Measurements from ENCODE around the gene CCNK.

Gene CCNK

DNA sequence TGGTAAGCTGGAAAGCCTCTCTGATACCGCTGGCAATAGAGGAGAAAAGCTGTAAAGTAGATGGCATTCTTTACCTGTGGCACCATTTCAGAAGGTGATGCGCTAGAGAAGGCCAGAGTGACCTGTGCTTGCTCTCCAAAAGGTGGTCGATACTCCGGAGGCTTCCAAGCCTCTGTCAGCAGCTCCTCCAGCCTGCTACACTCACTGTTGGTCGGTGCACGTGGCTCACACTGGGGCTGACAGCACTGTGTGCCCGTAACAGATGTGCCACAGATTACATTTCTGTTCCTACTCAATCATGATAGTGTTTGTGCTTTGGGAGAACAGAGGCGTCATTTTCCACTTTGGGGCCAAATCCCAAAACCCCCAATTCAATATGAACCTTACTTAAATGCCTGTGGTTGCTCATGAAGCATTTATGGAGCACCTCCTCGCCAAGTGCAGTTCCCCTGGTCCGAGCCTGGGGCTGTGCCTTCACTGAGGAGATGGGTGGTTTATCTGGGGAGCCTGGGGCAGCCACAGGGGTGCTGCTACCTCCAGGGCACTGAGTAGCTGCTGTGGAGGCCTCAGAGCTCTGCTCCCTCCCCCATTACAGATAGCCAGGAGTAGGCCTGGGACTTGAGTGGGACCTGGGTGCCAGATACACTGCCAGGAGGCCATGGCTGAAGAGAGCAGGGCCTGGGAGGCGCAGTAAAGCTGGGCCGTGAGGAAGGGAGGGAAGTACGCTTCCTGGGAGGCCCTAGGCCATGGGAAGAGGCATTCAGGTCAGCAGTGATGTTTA is 26.8 kb downstream of the CCNK start:
- no peak for DNase-seq (ENCODE audit: low read depth)

DNA sequence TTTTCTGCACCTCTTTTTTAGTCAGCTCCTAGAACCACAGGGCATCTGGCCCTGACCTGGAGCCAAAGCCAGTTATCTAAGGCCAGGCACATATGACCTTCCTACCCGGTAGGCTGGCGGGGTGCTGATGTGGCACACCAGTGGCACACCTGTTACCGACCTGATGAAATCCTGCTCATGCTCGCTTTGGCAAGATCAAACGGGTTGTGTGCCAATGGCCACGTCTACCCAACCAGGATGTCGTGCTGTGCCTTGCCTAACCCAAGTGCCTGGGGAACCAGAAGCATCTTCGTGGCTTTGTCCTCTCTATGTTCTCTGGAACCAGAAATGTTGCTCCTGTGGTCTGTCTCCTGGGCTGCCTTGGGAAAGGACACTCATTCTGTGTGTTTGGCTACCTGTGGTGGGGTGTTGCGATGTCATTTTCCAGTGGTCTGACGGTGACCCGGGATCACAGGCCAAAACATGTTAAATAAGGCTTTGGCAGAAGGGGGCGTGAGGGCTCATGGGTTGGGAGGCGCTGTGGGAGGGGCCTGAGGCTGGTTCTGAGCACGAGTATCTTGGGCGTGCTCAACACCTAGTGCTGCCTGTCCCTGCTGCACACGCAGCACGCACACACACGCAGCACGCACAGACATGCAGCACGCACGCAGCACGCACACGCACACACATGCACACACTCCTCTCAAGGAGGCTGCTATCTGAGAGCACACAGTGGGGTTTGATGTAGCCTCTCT is 27.9 kb downstream of the CCNK start:
- no peak for DNase-seq (ENCODE audit: low read depth)

DNA sequence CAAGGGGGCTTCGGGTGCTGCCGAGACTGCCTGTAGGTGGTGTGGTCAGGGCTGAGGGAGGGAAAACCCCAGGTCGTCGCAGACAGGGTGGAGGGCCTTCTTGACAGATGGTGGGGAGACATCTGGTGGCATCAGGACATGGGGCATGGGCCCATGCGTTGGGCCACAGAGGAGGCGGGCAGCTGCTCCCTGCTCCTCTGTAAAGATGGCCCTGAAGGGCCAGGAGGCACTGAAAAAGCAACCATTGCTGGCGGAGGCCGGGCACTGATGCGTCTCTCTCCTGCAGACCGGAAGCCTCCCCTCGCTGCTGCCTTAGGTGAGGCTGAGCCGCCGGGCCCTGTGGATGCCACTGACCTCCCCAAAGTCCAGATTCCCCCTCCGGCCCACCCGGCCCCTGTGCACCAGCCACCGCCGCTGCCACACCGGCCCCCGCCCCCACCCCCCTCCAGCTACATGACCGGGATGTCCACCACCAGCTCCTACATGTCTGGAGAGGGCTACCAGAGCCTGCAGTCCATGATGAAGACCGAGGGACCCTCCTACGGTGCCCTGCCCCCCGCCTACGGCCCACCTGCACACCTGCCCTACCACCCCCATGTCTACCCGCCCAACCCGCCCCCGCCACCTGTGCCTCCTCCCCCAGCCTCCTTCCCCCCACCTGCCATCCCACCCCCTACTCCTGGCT is 28.8 kb downstream of the CCNK start:
- DNase-seq (ENCODE audit: low read depth): no peak

DNA sequence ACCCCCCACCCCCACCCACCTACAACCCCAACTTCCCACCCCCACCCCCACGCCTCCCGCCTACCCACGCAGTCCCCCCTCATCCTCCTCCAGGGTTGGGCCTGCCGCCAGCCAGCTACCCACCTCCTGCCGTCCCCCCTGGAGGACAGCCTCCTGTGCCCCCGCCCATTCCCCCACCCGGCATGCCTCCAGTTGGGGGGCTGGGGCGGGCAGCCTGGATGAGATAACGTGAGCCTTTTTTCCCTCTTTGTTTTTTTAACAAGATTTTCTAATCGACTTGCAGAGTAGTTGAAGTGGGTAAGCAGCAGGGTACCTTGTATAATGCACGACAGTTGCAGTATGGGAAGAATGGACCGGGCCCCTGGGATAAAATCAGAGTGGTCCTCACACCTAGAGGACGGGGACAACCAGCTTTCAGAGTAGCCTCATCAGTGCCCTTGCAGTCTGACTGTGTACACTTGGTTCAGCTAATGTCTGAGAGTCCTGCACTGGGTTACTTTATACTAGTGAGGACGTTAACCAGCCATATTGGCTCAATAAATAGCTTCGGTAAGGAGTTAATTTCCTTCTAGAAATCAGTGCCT is 29.4 kb downstream of the CCNK start:
- DNase-seq (ENCODE audit: low read depth): no peak

DNA sequence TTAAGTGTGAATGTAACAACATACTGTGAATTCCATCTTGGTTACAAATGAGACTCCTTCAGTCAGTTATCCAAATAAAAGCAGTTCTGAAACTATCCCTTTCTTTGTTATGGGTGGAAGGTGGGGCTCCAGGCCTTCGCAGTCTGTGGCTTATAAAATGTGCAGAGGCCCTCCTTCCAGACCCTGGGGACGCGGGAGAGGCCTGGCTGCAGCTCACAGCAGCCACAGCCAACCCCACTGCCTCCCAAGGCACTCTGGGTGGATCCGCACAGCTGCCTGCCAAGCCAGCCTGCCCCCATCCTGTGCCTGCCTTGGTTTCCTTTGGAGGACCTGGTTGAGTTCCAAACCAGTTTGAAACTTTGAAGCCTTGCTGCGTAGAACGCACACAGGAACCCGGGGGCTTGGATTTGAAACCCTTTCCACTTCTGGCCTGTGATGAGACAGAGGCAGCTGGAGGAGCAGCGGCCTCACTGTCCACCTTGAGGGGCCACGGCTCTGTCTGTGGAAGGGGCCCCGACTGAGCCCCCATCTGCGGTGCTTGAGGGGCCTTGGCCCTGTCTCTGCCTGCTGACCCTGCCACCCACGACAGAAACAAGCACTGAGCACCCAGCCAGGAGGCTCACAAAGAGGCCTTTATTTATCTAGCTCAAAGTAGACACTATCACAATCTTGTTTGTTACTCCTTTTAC is 30.4 kb downstream of the CCNK start:
- DNase-seq (ENCODE audit: low read depth): no peak

DNA sequence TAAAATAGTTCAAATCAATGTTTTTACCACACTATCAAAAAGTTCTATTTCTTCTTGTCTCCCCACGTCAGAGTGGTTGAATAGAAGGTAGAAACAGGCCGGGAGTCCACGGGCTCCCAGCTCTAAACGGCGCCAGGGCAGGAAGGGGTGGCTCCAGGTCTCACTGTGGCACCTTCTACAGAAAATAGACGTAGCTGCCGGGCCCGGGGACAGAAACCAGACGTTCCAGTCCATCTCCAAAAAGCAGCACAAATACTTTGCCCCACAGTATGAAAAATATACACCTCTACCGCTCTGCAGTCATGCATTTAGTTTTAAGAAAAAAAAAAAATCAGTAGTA is 30.9 kb downstream of the CCNK start:
- DNase-seq (ENCODE audit: low read depth): no peak

DNA sequence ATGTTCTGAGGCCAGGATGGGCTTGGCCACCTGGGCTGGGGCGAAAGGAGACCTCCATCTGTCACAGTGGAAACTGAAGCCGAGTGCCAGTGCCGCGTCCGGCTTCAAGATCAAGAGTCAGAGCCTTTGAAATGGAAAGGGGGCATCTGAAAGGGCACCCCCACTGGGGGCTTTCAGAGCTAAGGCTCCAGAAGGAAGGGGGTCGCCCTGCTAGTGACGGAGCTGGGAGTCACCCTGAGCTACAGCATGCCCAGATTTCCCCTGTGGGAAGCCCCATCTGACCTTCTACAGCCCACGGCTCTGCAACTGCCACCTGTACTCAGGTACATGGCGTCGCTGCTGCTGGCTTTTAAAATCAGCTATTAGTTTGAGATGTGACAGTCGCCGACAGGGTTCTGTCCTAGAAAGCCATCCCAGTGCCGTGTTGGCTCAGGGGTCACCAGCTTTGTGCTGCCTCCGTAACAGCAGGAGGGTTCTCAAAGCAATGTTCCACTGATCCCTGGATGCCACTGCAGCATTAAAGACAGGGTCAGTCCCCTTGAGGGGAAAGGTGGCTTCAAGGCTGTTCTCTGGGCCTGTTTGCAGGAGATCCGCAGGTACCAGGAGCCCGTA is 31.5 kb downstream of the CCNK start:
- no peak for DNase-seq (ENCODE audit: low read depth)

DNA sequence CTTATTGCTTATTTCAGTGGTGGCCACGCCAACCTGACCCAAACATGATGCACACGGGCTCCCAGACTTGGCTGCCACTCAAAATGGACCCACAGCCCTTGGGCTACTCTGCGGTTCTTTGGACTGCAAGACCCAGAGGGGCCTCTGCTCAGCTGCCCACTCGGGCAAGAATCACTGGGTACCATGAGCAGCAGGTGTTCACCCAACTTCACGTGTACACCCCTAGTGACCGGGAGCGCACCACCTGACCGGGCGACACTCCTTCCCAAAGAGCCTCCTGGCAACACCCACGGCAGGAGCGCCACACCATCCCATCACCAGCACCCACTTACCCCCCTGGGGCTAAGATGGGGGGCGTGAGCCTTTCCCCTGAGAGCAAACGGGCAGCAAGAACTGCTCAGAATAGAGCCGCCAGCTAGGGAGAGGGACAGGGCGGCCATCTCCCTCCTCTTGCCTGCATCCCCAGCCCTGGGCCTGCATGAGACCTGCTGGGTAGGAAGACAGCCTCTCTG is 32.0 kb downstream of the CCNK start:
- DNase-seq (ENCODE audit: low read depth): no peak

DNA sequence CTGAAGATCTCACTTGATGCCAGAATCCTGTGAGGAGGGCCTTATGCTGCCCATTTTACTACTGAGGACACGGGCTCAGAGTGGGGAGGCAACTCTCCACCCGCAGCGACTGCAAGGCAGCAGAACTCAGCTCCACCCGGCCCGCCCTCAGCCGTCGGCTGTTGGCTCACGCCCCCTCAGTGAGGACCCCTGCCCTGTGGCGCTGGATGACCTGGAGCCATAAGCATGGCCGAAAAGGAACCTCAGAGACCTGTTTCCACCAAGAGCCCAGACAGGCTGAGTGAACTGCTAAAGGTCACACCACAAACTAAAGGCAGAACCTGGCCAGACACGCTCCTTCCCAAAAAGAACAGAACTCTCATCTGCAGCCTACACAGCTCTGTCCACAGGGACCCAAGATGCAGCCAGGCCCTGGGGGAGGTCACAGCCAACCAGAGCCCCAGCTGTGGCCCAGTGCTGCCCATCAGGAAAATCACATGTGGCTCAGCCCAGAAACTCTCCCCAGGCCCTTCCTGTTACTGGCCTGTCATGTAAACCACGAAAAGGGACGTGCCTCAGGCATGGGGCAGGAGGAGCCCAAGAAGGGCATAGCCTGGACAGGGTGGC is 32.8 kb downstream of the CCNK start:
- no peak for DNase-seq (ENCODE audit: low read depth)

DNA sequence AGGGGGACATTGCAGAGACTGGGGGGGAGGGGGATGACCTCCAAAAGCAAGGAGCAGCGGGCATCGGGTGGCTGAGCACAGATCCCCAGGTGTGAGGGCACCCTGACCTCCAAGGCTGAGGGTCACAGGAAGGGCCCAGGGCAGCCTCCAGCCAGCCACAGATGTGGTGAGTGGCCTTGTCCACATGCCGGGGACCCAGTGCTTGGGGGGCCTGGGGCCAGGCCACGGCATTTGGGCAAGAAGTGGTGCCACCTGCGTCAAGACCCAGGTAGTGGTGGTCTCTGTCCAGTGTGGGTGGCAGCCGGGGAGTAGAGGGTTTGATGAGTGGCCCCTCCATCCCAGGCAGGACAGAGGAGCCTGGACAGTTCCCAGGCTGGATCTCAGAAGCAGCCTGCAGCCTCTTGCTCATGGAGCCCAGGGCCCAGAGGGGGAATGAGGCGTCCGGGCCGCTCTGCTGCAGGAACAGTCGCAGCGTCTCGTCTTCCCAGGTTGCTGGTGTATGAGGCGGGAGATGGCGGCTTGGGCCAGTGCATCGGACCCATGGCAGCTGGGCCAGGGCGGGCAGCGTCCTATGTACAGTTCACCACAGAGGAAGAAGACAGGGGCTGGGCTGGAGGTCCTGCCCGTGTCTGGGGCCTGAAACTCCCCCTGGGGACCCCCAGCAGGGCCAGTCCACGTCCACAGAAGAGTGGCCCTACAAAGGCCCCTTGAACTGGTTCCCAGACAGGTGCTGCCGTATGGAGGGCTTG is 33.5 kb downstream of the CCNK start:
- DNase-seq (ENCODE audit: low read depth): no peak

DNA sequence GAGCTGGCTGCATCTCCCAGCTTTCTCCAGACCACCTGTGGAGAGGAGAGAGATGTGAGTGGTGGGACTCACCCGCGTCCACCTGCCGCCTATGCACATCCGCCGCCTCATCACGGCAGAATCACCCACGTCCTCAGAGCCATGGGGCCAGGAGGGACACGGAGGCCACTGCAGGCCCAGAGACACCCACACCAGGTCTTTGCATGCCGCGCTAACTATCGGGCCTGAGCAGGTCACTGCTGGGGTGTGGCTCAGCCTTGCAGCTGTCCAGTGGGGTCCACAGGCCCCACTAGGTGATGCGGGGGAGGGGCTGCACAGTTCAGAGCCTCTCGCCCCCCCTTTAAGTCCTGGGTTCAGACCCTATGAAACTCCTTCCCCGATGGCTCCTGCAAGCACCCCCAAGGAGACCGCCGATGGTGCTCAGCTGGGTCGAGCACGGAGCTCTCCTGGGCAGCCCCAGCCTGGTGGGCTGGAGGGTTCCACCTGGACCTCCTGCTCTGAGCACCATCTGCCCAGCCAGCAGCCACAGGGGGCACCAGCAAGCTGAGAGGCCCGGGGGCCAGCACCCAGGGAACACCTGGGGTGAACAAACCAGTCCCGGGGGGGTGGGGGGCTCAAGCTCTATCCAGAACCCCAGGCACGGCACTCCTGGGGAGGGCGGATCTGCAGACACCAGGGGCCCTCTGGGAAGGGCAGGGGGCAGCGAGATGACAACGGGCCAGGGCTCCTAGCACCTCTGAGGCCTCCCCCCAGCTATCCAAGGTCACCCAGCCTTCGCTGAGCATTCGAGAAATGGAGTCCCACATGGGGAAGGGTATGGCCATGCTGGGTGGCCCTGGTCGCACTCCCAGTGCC is 34.3 kb downstream of the CCNK start:
- no peak for DNase-seq (ENCODE audit: low read depth)

DNA sequence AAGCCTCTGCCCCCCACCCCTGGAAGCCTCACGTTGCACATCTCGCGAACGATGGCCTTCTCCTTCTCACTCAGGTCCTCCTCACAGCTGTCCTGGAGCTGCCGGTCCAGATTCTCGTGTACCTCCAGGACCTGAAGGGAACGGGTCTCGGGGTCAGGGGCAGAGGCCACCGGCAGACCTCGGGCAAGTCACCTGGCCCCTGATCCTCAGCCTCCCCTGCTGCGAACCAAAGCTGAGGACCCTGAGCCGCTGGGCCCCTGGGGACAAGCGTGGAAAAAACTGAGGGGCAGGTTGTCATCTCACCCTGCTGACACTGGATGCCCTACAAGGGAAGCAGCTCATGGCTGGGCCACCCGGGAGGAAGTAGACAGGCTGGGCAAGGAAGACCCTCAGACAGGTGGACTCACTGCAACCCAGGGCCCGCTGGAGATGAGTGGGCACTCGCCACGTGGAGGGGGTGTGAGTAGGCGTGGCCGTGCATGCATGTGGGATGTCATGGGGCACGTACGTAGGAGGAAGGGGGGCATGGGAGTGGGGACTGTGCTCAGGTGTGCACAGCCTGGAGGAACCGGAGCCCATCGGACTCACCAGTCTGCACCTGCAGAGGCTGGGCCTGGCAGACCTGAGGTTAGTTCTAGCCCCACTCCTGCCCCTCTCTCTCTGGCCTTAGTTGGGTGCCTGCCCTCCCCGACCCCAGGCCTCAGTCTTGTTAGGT is 35.1 kb downstream of the CCNK start:
- DNase-seq (ENCODE audit: low read depth): no peak

DNA sequence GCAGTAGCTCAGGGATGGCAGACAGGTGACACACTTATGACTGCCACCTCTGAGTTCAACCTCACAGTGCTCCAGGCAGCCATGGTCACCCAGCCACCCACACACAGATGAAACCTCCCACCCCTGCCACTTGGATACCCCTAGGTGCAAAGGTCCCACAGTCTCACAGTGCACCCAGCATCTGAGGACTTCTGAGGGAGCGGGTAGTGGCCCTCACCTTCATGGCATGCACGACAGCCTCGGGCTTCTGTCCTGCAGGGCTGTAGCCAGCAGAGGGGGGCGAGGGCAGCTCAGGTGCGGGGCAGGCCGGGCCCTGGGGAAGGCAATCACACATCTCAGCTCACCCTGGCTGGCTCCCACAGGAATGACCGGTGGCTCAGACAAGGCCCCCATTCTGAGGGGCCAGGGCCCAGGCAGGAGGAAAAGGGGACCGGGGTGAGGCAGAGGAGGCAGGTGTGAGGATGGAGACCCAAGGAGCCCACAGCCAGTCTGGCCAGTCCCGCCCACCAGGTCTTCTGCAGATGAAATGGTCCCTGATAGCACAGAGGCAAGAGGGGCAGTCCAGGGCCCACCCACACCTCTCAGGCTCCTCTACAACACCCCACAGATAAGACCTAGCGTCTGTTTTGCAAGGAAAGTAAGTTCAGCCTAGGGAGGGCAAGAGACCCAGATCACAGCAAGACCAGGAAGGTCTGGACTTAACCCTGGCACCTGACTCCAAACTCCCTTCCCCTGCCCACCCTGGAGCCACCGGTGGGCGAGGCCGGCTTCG is 35.8 kb downstream of the CCNK start:
- DNase-seq (ENCODE audit: low read depth): no peak

DNA sequence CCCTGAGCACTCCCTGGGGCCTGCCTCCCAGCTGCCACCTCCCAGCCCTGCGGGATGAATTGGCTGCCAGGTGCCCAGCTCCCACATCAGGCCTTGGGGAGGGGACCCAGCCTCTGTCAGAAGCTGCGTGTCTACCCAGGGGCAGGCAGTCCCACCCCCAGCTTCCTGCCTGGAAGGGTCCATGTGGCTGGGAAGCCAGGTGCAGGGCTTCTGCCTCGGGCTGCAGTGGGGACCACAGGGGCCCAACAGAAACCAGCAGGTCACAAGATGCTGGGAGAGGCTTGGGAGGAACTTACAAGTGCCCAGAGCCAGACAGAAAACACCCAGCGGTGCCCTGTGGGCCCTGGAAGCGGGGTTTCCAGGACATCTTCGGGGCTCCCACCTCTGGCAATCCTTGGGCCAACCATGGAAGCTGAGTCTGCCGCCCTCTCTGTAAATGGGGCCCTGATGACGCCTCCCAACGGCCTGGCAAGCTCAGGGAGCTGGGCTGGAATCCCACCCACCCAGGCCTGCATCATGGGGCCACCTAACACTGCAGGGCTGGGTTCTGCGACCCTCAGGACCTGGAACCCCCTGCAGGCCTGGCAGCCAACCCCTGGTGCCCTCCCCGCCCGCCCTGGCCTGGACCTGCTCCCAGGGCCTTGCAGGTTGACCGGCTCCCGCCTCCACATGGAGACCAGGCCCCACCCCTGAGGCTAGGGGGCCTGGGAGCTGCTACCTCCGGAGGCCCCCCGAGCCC is 36.6 kb downstream of the CCNK start:
- no peak for DNase-seq (ENCODE audit: low read depth)

DNA sequence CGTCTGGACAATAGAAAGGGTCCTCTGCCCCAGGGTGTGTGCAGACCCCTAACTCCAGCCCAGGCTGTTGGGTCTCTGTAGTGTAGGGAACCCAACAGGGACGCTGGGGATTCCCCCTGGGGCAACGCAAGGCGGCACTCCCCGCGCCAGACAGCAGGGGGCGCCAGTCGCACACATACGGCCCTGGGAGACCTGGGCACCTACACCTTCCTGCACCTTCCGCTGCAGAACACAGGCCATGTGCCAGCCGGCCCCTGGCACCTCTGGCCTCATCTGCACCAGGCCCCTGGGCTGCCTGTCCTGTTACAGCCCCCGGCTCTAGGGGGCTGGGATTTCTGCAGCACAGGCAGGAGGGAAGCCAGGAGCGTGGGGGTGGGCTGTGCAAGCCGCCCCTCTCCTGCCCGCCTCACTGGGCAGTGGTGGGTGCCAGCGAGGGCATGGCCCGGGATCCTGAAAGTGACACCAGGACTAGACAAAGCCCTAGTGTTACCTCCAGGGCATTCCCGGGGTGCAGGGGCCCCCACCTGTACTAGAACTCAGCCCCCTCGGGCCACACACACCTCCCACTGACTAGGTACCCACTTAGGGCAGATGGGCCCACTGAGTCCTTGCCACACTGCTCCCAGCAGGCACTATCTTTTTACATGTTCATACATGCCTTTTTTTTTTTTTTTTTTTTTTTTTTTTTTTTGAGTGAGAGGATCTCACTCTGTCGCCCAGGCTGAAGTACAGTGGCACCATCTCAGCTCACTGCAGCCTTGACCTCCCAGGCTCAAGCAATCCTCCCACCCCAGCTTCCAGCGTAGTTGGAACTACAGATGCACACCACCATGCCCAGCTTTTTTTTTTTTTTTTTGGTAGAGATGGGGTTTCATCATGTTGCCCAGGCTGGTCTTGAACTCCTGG is 37.5 kb downstream of the CCNK start:
- DNase-seq (ENCODE audit: low read depth): peak; percentile 41

DNA sequence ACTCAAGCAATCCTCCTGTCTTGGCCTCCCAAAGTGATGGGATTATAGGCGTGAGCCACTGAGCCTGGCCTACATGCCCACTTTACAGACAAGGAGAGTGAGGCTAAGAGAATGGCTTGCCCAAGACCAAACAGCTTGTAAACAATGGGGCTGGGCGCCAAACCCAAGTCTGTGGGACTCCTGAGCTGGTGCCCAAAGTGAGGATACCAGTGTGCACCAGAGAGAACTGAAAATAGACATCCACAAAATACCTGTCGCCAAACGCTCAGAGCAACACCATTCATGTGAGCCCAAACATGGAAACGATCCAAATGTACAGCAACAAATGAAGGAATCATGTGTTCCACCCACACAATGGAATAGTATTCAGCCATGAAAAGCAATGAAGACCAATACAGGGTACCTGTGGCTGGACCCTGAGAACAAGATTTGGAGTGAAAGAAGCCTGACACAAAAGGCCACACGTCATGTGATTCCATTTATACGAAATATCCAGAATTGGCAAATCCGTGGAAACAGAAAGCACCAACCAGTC is 38.2 kb downstream of the CCNK start:
- DNase-seq (ENCODE audit: low read depth): no peak

Data from CMK (cell line).